WTC11 (cell line): ENCODE results near the gene EYS. TPM values are rescaled to one million over a fixed set of nuclear protein-coding genes. Genes with fewer than 3 reads are reported as not detected.

Source experiments
- ATAC-seq: fragments of 200-7000 bp; cut with Tn5 transposase; 2 replicates; pipeline ENCODE4 v1.10.0; 2021; ENCODE audit warnings: mild to moderate bottlenecking, moderate library complexity
- CTCF ChIA-PET: fragments of 300-600 bp; sonication (Branson Sonifier 250); formaldehyde crosslinking; loops from one replicate; lab custom pipeline; 2021; ENCODE audit warnings: antibody characterized with exemption; lab: Charles Lee
- POLR2A ChIA-PET: fragments of 350-600 bp; sonication (Branson Sonifier 250); formaldehyde crosslinking; loops from one replicate; lab custom pipeline; 2021; ENCODE audit warnings: antibody characterized with exemption; lab: Charles Lee
- DNase-seq: peaks from one replicate; pipeline ENCODE4 v3.0.0; 2021; ENCODE audit warnings: low spot score
- H3K27ac Mint-ChIP-seq: 2 replicates; pipeline ENCODE4 v1.8.0; 2021; ENCODE audit warnings: mixed read lengths
- H3K27me3 Mint-ChIP-seq: 2 replicates; pipeline ENCODE4 v1.8.0; 2021; ENCODE audit warnings: low read depth, mild to moderate bottlenecking, moderate library complexity, mixed read lengths
- H3K36me3 Mint-ChIP-seq: 2 replicates; pipeline ENCODE4 v1.8.0; 2021; ENCODE audit warnings: mixed read lengths
- H3K4me1 Mint-ChIP-seq: 2 replicates; pipeline ENCODE4 v1.8.0; 2022; ENCODE audit warnings: mixed read lengths
- H3K4me3 Mint-ChIP-seq: 2 replicates; pipeline ENCODE4 v1.8.0; 2021; ENCODE audit warnings: mild to moderate bottlenecking, moderate library complexity, mixed read lengths
- H3K9me3 Mint-ChIP-seq: 2 replicates; pipeline ENCODE4 v1.8.0; 2021; ENCODE audit warnings: mixed read lengths
- CBFB ChIP-seq: sonication (generic); formaldehyde crosslinking; IDR thresholded peaks from 2 replicates; pipeline ENCODE4 v1.8.1; 2022; ENCODE audit warnings: mild to moderate bottlenecking, low read depth, missing genetic modification reagents
- CDX4 ChIP-seq: fragments of 250-450 bp; sonication (Bioruptor Pico); IDR thresholded peaks from 2 replicates; pipeline ENCODE4 v1.9.0; 2021; ENCODE audit warnings: moderate library complexity, mild to moderate bottlenecking, inconsistent platforms, borderline replicate concordance
- CTCF ChIP-seq: fragments of 200-600 bp; IDR thresholded peaks from 2 replicates; pipeline ENCODE4 v1.8.0; 2022; ENCODE audit warnings: antibody characterized with exemption
- E2F1 ChIP-seq: sonication (generic); formaldehyde crosslinking; IDR thresholded peaks from 2 replicates; pipeline ENCODE4 v1.8.0; 2022; ENCODE audit warnings: mild to moderate bottlenecking, missing genetic modification reagents
- E2F4 ChIP-seq: sonication (generic); formaldehyde crosslinking; IDR thresholded peaks from 2 replicates; pipeline ENCODE4 v1.8.1; 2022; ENCODE audit warnings: low read depth, mild to moderate bottlenecking, moderate library complexity, missing genetic modification reagents, borderline replicate concordance
- E2F5 ChIP-seq: sonication (generic); formaldehyde crosslinking; IDR thresholded peaks from 2 replicates; pipeline ENCODE4 v1.8.1; 2022; ENCODE audit warnings: mild to moderate bottlenecking, moderate library complexity, missing genetic modification reagents
- ERG ChIP-seq: fragments of 250-450 bp; sonication (Bioruptor Pico); IDR thresholded peaks from 2 replicates; pipeline ENCODE4 v1.8.0; 2021; ENCODE audit warnings: mild to moderate bottlenecking
- HMGXB4 ChIP-seq: sonication (generic); formaldehyde crosslinking; IDR thresholded peaks from 2 replicates; pipeline ENCODE4 v1.8.1; 2023; ENCODE audit warnings: mild to moderate bottlenecking, moderate library complexity, missing genetic modification reagents
- MLX ChIP-seq: sonication (generic); formaldehyde crosslinking; IDR thresholded peaks from 2 replicates; pipeline ENCODE4 v1.8.1; 2023; ENCODE audit warnings: mild to moderate bottlenecking, missing genetic modification reagents, moderate library complexity
- MYBL2 ChIP-seq: sonication (generic); formaldehyde crosslinking; IDR thresholded peaks from 2 replicates; pipeline ENCODE4 v1.8.1; 2023; ENCODE audit warnings: mild to moderate bottlenecking, moderate library complexity, missing genetic modification reagents
- PREB ChIP-seq: sonication (generic); formaldehyde crosslinking; IDR thresholded peaks from 2 replicates; pipeline ENCODE4 v1.8.1; 2022; ENCODE audit warnings: mild to moderate bottlenecking, missing genetic modification reagents, moderate library complexity, borderline replicate concordance
- SMAD3 ChIP-seq: sonication (generic); formaldehyde crosslinking; IDR thresholded peaks from 2 replicates; pipeline ENCODE4 v1.8.0; 2022; ENCODE audit warnings: missing genetic modification reagents, mild to moderate bottlenecking, borderline replicate concordance
- USF1 ChIP-seq: sonication (generic); formaldehyde crosslinking; IDR thresholded peaks from 2 replicates; pipeline ENCODE4 v1.8.0; 2022; ENCODE audit warnings: mild to moderate bottlenecking, missing genetic modification reagents
- ZSCAN18 ChIP-seq: fragments of 250-450 bp; sonication (Bioruptor Pico); IDR thresholded peaks from 2 replicates; pipeline ENCODE4 v2.1.2; 2022; ENCODE audit warnings: mild to moderate bottlenecking, moderate library complexity
- total RNA-seq: library from RNA; stranded (reverse); gene quantifications from 3 replicates; pipeline ENCODE4 v1.2.3, GENCODE V29; 2021

Gene EYS
- total RNA-seq, 1 experiment from 2014 or later: not detected

- Mint-ChIP-seq H3K9me3 (0 out of 2 replicates have a peak, but pooled peaks cover 10% of the 10 kb centered on the region), H3K27ac (no peak overlapping the region), H3K4me1 (no peaks in the 10 kb centered on the region), H3K36me3 (no peaks in the 10 kb centered on the region), H3K27me3 (peaks cover 3% of the 10 kb centered on the region; the same call in 1 of the 2 replicates), H3K4me3 (no peak overlapping the region)
- CTCF ChIA-PET: interaction anchor here (0.7 kb wide), 1 partner anchor 111 kb away, joined by 3 read pairs; no protein-coding TSS in a partner anchor
- TF ChIP-seq ERG (CRISPR knock-in tag) (no peak), MLX (CRISPR knock-in tag) (no peak), CTCF (no peak), SMAD3 (CRISPR knock-in tag) (no peak), CBFB (CRISPR knock-in tag) (no peak), MYBL2 (CRISPR knock-in tag) (no peak), E2F4 (CRISPR knock-in tag) (no peak), E2F5 (CRISPR knock-in tag) (no peak), PREB (no peak), E2F1 (no peak), HMGXB4 (CRISPR knock-in tag) (no peak), ZSCAN18 (no peak), CDX4 (CRISPR knock-in tag) (no peak), USF1 (CRISPR knock-in tag) (no peak)
- ATAC-seq (no peak), DNase-seq (no peak)
- POLR2A ChIA-PET: no interaction called here
Observed at GRCh38 chr6:63774961-63775360, 1932.1 kb downstream of the EYS start.
